HK-2 (cell line): ENCODE measurements around the gene HOXA3.
A peak's percentile ranks its signal among the peaks of the same experiment; 100 is the strongest.

Source experiments
- DNase-seq: peaks from one replicate; pipeline ENCODE4 v3.0.0-alpha.2; 2018; ENCODE audit not compliant: unreplicated experiment

HOXA3 gene

DNA sequence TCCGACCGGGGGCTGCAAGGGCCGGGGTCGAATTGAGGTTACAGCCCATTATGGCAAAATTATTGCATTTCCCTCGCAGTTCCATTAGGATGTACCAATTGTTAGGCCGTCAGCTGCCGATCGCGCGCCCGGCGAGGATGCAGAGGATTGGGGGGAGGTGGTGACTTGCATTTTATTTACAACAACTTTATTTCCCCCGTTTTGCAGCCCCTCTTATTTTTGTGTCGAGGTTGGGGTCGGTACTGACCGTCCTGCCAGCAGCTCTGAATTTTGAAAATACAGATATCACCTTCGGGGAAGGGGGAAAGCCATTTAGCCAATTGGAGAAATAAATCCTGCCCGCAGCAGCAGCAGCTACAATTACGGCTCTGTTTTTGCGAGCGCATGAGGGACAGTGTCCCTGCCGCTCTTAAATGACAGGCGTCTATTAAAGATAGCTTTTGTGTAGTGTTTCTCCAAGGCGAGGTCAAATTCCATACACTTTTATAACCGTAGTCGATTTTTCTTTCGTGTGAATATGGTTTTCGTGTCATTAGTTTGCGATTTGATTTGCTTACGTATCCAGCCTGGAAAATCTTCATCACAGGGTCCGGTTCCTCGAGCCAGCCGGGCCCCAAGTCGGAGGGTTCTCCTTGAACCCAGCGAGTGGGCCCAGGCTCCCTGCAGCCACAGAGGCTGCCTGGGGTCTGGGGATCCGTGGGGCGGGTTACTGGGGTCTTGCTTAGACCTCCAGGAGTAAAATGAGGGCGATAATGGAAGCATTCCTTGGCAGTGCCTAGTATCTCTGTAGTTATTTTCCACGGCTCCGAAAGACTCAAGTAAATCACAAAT is 8.2 kb downstream of the HOXA3 start:
- no peak for DNase-seq

DNA sequence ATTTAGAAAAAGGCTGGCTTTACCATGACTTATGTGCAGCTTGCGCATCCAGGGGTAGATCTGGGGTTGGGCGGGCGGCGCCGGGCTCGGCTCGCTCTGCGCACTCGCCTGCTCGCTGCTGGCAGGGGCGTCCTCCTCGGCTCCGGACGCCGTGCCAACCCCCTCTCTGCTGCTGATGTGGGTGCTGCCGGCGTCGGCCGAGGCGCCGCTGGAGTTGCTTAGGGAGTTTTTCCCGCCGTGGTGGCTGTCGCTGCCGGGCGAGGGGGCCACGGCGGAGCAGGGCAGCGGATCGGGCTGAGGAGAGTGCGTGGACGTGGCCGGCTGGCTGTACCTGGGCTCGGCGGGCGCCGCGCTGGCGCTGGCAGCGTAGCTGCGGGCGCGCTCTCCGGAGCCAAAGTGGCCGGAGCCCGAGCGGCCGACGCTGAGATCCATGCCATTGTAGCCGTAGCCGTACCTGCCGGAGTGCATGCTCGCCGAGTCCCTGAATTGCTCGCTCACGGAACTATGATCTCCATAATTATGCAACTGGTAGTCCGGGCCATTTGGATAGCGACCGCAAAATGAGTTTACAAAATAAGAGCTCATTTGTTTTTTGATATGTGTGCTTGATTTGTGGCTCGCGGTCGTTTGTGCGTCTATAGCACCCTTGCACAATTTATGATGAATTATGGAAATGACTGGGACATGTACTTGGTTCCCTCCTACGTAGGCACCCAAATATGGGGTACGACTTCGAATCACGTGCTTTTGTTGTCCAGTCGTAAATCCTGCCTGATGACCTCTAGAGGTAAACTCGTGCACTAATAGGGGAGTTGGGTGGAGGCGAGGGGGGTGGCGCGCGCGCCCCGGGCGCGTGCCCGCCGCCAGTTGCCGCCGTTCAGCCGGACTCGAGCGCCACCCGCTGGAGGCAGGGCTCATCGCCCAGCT is 9.1 kb downstream of the HOXA3 start, which contains the start of gene HOXA5:
Gene HOXA5 (minus strand): TSS at position 659 of the 927 bp plus-strand sequence. CDS start 74 bp downstream, at position 585.
- DNase-seq = peak; percentile 88

GRCh38 chr7:27142580-27143022 is 9.8 kb downstream of the HOXA3 start:
- no peak for DNase-seq

DNA sequence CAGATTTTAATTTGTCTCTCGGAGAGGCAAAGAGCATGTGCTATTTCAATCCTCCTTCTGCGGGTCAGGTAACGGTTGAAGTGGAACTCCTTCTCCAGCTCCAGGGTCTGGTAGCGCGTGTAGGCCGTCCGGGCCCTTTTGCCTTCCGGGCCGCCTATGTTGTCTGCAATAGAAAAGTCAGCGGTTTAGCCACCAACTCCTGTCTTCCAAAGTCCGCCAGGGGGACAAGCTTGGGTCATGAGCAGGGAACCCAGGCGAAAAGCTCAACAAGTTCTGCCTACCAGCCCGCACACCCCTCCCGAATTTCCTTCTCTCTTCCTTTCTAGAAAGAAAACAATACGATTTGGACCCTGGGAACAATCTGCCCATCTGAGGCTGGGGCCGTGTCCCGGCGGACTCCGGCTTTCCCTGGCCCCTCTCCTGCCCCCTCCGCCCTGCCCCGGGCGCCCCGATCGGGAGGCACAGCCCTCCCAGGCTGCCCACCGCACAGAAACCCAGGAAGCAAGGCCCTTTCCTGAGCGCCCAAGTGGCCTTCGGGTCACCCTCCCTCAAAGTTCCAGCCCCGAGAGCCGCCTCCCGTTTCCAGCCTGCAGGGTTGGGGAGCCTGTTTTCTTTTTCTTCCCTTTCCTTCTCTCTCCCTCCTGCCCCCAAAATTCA is 10.3 kb downstream of the HOXA3 start:
- peak; percentile 66 for DNase-seq

- DNase-seq = no peak
These were observed 11.1 kb downstream of the HOXA3 start for GRCh38 chr7:27141137-27141922.

GRCh38 chr7:27140126-27140857 is 12.1 kb downstream of the HOXA3 start:
- no peak for DNase-seq

DNA sequence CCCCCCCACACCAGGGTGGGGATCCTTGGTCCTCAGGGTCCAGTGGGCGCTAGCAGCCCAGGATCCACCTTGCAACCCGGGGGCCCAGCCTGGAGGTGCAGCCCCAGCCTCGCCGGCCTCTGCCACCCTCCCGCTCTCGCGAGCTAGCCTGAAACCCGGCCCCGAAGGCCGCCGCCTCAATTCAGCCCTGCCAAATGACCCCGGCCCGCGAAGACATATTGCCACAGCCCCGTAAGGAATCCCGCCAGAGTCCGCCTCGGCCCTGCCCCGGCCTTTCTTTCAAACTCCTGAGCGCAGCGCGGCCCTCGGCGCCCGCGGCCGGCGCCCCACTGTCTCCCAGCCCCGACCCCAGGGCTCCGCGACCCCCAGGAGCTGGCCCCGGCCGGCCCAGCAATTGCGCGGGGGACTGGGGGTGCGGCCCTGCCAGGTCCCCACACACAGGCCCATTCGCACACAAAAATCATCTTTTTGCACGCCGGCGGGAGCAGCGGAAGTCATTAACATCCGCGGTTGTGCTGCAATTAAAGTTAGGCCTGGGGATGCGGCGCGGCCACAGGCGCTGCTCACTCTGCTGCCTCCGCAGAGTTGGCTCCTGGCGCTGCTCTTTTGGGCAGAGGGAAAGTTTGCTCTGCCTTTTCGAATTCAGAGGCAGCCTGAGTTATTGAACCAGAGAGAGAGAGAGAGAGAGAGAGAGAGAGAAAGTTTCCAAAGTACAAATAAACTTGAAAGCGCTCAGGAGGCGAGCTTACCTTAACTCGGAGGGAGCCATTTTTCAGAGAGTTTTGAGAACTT is 12.9 kb downstream of the HOXA3 start:
- DNase-seq = no peak

GRCh38 chr7:27138985-27139333 is 13.4 kb downstream of the HOXA3 start:
- no peak for DNase-seq

DNA sequence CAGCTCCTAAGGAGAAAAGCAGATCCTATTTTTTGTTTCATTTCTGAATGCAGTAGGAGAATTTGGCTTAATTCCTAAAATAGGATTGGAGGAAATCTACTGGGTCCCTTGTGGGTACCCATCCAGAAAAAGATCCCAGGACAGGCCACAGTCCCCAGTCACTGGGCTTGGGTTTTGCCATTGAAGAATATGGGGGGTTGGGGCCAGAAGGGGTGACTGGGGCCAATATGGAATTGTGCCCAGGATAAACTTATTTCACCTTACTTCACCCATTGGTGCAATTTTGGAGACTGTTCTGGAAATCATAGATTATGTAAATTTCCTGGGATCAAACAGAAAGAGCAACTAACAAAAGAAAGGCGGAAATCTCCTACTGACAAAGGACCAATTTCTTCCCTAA is 13.9 kb downstream of the HOXA3 start:
- no peak for DNase-seq

GRCh38 chr7:27137640-27138315 is 14.6 kb downstream of the HOXA3 start:
- DNase-seq = no peak

- no peak for DNase-seq
These were observed 18.0 kb downstream of the HOXA3 start for GRCh38 chr7:27134392-27134791.

DNA sequence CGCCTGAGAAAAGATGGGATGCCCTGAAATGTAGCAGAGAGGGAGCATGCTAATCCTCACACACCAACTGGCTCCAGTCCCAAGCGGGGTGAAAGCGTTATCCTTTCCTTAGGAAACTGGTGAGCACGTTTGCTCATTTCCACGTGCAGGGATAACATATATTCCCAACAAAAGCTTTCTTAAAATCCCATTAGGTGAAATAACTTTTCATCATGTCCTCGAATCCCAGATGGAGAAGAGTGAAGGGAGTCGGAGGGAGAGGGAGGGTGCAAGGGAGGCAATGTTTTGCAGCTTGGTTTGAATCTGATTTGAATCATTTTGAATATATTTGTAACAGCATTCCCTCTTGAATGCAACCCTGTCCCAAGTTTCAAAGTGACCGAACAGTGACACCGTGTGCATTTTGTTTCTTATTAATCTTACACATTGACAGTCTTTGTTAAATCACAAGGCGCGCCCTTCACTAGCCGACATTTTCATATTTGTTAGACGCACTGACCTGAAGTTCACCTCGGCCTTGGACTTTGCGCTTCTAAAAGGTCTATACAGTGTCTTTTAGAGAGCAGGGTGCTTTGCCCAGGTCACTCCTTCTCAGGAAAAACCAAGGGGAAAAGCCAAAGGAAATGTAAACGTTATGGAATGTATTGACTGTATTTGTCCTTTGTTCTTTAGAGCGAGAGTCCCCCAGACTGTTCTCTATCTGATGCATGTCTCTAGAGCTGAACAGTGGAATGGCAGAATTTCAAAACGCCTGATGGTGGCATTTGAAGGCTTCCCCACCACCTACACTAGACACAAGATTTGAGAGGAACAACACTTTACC is 18.8 kb downstream of the HOXA3 start:
- DNase-seq = no peak

DNA sequence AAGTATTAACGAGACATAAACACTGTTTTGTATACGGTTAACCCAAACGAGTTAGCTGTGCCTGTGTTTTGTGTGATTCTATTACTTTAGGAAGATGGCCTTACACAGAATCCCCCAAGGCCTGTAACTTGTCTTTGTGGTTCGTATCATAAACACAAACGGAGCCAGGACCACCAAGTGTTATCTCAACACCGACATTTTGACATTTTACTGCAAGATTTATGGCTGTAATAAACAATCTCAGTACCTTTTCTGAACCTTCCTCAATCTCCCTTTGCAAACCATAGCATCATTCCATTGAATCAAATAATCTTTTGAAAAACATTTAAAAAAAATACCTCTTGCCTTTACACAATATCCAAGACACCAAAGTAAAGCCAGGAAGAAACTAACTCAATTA is 19.4 kb downstream of the HOXA3 start:
- no peak for DNase-seq

DNA sequence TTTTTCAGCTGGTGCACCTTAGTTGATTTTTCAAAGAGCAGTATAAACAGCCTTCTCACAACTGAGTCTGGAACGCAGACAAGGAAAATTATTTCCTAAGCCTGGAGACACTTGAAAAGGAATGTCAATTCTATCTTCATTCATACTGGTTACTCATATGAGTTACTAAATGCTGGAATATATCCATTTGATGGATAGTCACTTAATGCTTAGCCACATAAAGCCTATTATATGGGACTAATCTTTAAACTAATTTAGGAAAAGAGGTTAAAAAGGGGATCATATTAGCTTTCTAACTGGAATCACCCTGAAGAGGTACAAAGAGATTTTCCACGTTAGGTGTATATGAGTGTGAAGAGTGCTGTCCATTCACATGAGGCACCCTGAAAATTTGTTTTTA is 20.2 kb downstream of the HOXA3 start:
- no peak for DNase-seq

DNA sequence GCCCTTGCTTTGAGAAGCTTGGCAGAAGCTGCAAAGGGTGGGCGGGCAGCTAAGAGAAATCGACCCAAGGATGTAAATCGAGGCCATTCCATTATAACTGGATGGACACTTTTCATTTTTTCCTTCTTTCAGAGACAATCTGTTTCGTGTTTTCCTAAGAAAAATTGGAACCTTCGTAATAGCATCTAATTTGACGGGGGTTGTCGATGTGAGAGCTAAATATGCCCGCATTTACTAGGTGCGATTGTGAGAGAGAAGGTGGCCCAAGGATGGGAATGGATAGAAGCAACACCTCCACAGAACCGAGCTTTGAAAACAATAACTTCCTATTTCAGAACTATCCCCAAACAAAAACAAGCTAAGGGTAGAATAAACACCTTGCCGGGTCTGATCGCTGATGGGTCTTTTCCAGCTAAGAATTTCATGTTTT is 21.0 kb downstream of the HOXA3 start:
- no peak for DNase-seq

DNA sequence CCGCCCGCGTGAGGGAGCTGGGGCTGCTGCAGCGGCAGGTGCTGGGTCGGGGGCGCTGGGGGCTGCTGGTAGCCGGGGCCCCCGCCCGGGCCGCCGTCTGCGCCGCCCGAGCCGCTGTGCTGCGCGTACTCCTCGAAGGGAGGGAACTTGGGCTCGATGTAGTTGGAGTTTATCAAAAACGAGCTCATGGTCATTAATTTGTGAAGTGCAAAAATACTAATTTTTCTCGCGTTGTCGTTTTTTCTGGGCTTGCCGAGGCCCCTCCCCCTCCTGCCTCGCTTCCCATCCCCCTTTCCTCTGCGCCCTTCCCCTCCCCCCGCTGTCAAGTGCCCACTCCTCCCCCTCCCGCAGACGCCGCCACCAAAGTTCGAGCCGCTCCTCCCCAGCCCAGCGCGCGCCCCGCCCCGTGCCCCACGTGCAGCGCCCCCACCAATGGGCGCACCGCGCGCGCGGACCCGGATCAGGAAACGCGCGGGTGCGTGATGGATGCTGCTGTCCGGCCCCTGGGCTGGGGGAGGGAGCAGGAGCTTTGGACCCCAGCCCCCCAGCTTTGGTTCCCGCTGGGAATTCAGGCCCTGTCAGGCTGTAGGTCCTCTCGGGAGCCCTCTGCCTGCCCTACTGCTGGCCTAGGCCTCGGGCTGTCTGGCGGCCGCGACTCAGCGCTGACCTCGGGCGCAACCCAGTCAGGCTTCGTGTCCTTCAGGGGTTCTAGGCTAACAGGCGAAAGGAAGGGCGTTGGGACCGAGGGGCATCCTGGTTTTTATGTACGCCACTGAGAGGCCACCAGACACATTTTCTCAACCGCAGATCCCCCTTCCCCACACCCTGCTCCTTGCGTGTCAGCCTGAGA is 21.6 kb downstream of the HOXA3 start, which contains the start of gene HOXA4:
Gene HOXA4 (minus strand): TSS at position 218 of the 850 bp plus-strand sequence. CDS start 24 bp downstream, at position 194.
- DNase-seq = peak; percentile 97
